A673 (cell line): ENCODE results near the gene FKBP5.

Experiments
- CTCF ChIP-seq: fragments of 300-800, 200-600 bp; sonication (generic); conservative IDR thresholded peaks from 2 replicates; pipeline ENCODE4 v1.5.1; 2017; ENCODE audit warnings: low read depth, mild to moderate bottlenecking, antibody characterized with exemption, low read length, moderate library complexity, mixed read lengths
- EZH2 ChIP-seq: fragments of 200-600 bp; sonication (generic); IDR thresholded peaks from 2 replicates; pipeline ENCODE4 v1.6.1; 2017; ENCODE audit warnings: borderline replicate concordance, low read depth, mild to moderate bottlenecking, mixed read lengths, antibody characterized with exemption, low read length; ENCODE audit not compliant: poor library complexity, severe bottlenecking

GRCh38 chr6:35590622-35591066, 98.1 kb downstream of the FKBP5 start:
- TF ChIP-seq CTCF (no peak), EZH2 (no peak)
